NCI-H510A treated with DMSO at 0.1 percent for 48 hours (cell line): ENCODE data around the gene UMPS.
A peak's percentile ranks its signal among the peaks of the same experiment; 100 is the strongest.

Experiments used
- DNase-seq: peaks from one replicate; lab custom pipeline; 2025; lab: John Stamatoyannopoulos, UW

Gene UMPS

DNA sequence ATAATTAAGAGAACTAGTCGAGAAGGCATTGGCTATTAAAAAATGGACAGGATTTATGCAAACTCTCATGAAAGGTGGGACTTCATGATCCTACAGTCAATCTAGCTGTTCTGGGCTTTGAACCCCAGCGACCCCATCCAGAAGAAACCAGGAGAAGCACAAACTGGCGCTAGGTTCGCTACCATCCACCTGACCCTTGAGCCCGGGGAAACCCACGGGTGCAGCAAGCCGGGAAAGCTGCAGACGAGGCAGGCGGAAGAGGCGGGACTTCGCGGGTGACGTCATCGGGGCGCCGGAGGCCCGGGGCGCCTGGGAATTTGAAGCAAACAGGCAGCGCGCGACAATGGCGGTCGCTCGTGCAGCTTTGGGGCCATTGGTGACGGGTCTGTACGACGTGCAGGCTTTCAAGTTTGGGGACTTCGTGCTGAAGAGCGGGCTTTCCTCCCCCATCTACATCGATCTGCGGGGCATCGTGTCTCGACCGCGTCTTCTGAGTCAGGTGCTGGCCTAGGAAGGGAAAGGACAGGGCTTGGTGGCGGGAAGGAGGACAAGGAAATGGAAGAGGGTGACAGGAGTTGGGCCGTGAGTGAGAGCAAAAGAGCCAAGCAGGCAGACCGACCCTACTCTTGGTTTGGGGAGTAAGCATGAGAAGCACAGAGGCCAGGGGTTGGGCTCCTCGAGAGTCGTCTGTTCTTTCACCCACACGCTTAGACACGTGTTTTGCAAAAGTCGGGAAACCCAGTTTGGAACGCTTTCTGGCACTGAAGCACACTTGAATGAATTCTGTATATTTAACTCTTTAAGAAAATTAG, at the start of gene UMPS:
Gene UMPS, plus strand, starts transcription at position 324 of the 812 bp plus-strand sequence. Its CDS starts 20 bp downstream, at position 344.
- DNase-seq: peak; percentile 64

GRCh38 chr3:124680521-124680920, 49.7 kb upstream of the UMPS start:
- no peak for DNase-seq

GRCh38 chr3:124682263-124682662, 48.0 kb upstream of the UMPS start:
- no peak for DNase-seq

- no peak for DNase-seq
These were observed 45.8 kb upstream of the UMPS start for GRCh38 chr3:124684459-124684858.

DNA sequence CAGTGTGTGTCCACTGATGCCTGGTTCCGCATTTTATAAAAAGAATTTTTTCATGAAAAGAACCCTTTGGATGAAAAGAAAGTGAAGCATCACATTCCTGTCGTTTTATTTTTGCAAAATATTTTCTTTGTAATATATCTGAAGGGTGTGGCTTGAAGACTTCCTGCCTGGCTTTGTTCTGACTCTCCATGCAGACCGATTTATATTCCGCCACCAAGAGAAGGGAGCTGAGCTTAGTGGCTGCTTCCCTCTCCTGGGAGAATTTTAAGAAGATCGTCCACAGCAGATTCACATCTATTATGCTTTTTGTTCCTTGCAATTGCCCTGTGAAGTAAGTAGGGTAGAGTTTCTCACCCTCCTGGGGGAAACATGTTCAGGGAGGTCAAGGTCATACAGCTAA, 45.2 kb upstream of the UMPS start:
- no peak for DNase-seq

DNA sequence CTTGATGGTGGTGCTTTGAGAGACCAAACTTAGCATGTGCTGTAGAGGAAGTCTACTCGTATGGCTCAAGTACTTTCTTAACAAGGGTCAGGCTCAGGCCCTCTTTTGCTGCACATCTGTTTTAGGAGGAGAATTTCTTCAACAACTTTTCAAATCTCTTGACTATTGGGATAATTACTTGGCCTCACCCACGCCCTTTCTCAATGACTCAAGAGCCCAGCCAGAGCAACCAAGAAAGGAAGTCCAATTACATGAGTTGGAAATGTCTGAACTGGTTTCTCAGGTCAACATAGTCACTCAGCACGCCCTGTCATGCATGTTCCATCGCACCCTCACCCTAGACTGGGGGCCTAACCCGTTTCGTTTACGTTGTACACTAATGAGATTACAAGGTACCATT, 44.8 kb upstream of the UMPS start:
- DNase-seq: no peak

GRCh38 chr3:124686028-124686670, 44.1 kb upstream of the UMPS start:
- no peak for DNase-seq

GRCh38 chr3:124688581-124689454, 41.4 kb upstream of the UMPS start:
- peak; percentile 53 for DNase-seq

DNA sequence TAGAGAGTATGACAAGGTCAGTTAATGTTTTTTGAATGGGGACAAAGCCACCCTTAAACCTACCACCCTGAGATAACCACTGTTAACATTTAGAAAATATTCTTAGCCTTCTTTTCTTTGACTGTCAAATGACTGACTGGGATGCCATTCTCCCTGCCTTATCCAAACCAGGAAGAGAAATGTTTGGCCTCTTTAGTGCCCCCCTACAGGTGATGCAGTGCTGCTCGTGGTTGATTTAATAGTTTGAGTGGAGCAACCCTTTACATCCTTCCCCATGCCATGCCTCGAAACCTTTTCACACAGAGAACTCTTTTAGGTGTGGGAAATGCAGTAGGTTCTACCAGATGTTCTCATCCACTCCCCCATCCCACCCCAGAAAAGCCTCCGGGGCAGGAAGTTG, 38.7 kb upstream of the UMPS start:
- DNase-seq: no peak

DNA sequence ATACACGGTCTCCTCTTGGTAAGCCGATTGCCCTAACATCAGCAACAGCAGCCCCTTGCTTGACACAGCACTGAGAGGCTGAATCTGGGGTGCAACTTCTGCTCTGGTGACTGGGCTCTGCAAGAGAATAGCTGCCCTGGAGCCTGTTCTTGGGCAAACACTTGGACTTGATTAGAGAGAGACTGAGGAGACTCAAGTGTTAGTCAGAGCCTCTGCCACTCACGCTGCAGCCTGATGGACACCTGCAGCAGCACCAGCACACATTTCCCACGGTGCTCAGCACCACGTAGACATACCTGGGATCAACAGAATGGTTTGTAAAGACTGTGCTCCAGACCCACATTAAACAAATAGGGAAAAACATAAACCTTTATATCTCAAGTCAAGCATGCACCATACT, 35.8 kb upstream of the UMPS start:
- DNase-seq: no peak

DNA sequence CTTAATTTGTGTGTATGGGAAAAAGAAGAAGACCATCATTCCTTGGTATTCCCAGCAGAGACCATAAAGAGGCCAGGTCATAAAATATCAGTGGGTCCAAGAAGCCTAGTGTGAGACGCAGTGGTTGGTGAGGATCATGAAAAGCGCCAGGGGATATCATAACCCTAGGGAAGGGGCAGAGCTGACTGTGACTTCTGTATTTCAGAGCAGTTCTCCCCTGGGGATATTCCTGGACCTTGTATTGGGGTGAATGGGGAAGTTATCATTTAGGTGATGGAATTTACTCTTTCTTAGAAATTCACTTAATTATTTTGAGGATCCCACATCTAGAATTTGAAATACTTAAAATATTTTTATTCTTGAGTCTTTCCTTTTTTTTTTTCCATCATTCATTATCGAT, 34.9 kb upstream of the UMPS start:
- DNase-seq: no peak

- no peak for DNase-seq
These were observed 34.2 kb upstream of the UMPS start for GRCh38 chr3:124696006-124696405.

DNA sequence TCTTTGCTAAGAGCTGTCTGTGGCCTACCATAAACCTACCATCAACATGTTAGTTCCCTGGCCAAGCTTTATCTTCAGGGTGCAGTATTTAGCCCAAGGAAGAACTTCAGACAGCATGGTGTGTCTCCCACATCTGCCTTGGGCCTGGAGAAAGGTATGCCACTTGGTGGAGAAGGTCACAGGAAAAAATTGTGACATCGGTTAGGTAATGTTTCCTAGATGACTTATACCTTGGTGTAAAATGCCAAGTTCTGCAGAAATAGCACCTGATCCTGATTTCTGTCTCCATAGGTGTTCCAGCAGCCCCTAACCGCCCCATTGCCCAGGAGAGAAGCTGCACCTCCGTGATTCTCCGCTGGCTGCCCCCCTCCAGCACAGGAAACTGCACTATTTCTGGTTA, 33.0 kb upstream of the UMPS start:
- no peak for DNase-seq

GRCh38 chr3:124698030-124698770, 32.1 kb upstream of the UMPS start:
- DNase-seq: no peak

GRCh38 chr3:124699051-124699450, 31.2 kb upstream of the UMPS start:
- no peak for DNase-seq

GRCh38 chr3:124699686-124700396, 30.4 kb upstream of the UMPS start:
- no peak for DNase-seq

DNA sequence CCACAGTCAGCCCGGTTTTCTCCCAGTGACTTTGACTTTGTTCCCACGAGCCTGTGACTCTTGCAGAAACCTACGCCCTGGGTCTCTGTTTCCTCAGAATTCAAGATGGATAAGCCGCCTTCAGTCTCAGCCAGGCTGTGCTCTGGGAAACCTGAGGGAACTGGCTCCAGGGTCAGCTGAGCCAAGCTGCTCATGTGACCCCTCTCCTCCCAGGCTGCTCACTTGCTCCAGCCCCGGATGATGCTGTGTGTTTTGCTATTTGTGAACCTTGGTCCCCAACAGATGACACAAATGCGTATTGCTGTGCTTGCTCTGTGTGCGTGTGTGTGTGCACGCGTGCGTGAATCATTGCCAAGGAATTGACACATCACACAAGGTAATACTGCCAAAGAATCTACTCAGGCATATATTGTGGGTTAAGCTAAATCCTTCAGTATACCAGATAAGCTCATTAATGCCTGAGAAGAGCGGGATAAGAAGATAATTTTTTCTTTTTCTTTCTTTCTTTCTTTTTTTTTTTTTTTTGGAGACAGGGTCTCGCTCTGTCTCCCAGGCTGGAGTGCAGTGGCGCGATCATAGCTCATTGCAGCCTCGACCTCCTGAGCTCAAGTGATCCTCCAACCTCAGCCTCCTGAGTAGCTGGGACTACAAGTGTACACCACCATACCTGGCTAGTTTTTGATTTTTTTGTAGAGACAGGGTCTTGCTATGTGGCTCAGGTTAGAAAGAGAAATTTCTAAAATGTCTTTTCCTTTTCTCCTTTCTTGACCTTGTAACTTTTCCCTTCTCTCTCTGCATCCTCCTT, 29.2 kb upstream of the UMPS start:
- no peak for DNase-seq

GRCh38 chr3:124701687-124702086, 28.6 kb upstream of the UMPS start:
- no peak for DNase-seq

- no peak for DNase-seq
These were observed 27.3 kb upstream of the UMPS start for GRCh38 chr3:124702950-124703349.

DNA sequence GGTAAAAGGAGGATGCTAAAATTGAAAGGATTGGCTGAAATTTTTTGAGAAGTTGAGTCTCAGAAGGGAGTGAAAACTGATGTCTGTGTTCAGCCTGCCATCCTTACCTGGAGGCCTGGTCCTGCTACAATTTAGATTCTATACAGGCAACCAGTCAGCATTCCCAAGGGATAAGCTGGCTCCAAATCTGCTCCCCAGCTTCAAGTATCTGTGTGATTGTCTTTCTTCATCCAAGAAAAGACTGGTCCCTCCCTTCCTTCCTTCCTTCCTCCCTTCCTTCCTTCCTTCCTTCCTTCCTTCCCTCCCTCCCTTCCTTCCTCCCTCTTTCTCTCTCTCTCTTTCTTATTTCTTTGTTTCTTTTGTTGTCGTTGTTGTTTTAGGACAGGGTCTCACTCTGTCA, 24.7 kb upstream of the UMPS start:
- no peak for DNase-seq
